HepG2 (cell line): ENCODE measurements around the gene TMCO4. TPM values are rescaled to one million over a fixed set of nuclear protein-coding genes. Genes with fewer than 3 reads are reported as not detected.

Experiments
- ATAC-seq: fragments of 200-7000 bp; cut with Tn5 transposase; 3 replicates; pipeline ENCODE4 v1.9.1; 2020; ENCODE audit warnings: mild to moderate bottlenecking, moderate library complexity
- BruUV-seq: library from RNA; stranded (reverse); fragments of 400-500 nt; replicated peaks from 2 replicates; lab custom pipeline; 2021; lab: Mats Ljungman, UMichigan
- CTCF ChIA-PET: fragments of 300-600 bp; formaldehyde crosslinking; extraction: SDS; loops from one replicate; lab custom pipeline; 2021; ENCODE audit warnings: low total read pairs, inconsistent platforms, low intra/inter-chr PET ratio; lab: Yijun Ruan, JAX
- POLR2A ChIA-PET: fragments of 350-600 bp; sonication (Branson Sonifier 250); formaldehyde crosslinking; loops from one replicate; lab custom pipeline; 2020; ENCODE audit warnings: antibody characterized with exemption, inconsistent platforms; lab: Yijun Ruan, JAX
- DNase-seq: peaks from one replicate; pipeline ENCODE4 v3.0.0-alpha.2; 2015; ENCODE audit warnings: low spot score
- FAIRE-seq: peaks from 3 replicates; lab custom pipeline; 2011; peaks lifted over from hg19 to GRCh38; lab: Jason Lieb, UNC
- H2AFZ ChIP-seq: one replicate; pipeline ENCODE4 v1.6.1; 2011; ENCODE audit warnings: low read length, inconsistent platforms
- H3K27ac ChIP-seq: fragments of 300-600 bp; 3 replicates; pipeline ENCODE4 v1.8.0; 2011; ENCODE audit warnings: mixed run types, mild to moderate bottlenecking, mixed read lengths, low read length, inconsistent platforms; ENCODE audit not compliant: insufficient read depth; ENCODE audit errors: extremely low read length
- H3K27me3 ChIP-seq, 2 experiments: fragments of 200-600 bp in 1 of 2; 2 replicates in 1 of 2; 3 replicates in 1 of 2; pipeline versions ENCODE4 v1.6.0 to v1.8.0; 2011; ENCODE audit warnings: low read length in 2 of 2, mild to moderate bottlenecking in 2 of 2, moderate library complexity in 2 of 2, inconsistent platforms in 1 of 2; ENCODE audit not compliant: insufficient read depth in 2 of 2, control insufficient read depth in 1 of 2
- H3K36me3 ChIP-seq, 2 experiments: fragments of 200-600 bp in 1 of 2; replicated peaks in 1 of 2; 2 replicates in 1 of 2; 3 replicates in 1 of 2; pipeline versions ENCODE4 v1.5.1 to v1.8.0; 2011; ENCODE audit warnings: low read length in 2 of 2, inconsistent platforms in 1 of 2; ENCODE audit not compliant: insufficient read depth in 2 of 2, control insufficient read depth in 1 of 2
- H3K4me1 ChIP-seq: 2 replicates; pipeline ENCODE4 v1.5.1; 2012; ENCODE audit warnings: low read length, inconsistent platforms; ENCODE audit not compliant: insufficient read depth
- H3K4me2 ChIP-seq: 2 replicates; pipeline ENCODE4 v1.6.0; 2011; ENCODE audit warnings: low read depth, low read length, inconsistent platforms
- H3K4me3 ChIP-seq, 3 experiments: fragments of 200-600 bp in 1 of 3; sonication (generic), shearing (Covaris generic) in 1 of 3; replicated peaks in 1 of 3; 2 replicates each; pipeline ENCODE4 v1.5.1; 2011 to 2016; ENCODE audit warnings: low read length in 3 of 3, inconsistent platforms in 2 of 3, low read depth in 2 of 3, mild to moderate bottlenecking in 2 of 3, control low read depth in 1 of 3, mixed read lengths in 1 of 3; ENCODE audit not compliant: insufficient read depth in 1 of 3
- H3K79me2 ChIP-seq: one replicate; pipeline ENCODE4 v1.6.1; 2011; ENCODE audit warnings: low read length, inconsistent platforms; ENCODE audit not compliant: insufficient read depth
- H3K9ac ChIP-seq: 2 replicates; pipeline ENCODE4 v1.6.0; 2011; ENCODE audit warnings: mild to moderate bottlenecking, low read depth, low read length, inconsistent platforms; ENCODE audit not compliant: insufficient read depth
- H3K9me3 ChIP-seq: 2 replicates; pipeline ENCODE4 v1.5.1; 2012; ENCODE audit warnings: mild to moderate bottlenecking, low read length
- H4K20me1 ChIP-seq: 2 replicates; pipeline ENCODE4 v1.6.0; 2011; ENCODE audit warnings: inconsistent platforms, mild to moderate bottlenecking, low read length, moderate library complexity; ENCODE audit not compliant: insufficient read depth
- ATF1 ChIP-seq: IDR thresholded peaks from 2 replicates; pipeline ENCODE4 v1.6.1; 2016; ENCODE audit warnings: mild to moderate bottlenecking, control low read depth
- CBX5 ChIP-seq: sonication (generic); formaldehyde crosslinking; IDR thresholded peaks from 2 replicates; pipeline ENCODE4 v1.4.0; 2020; ENCODE audit warnings: missing genetic modification reagents, borderline replicate concordance
- EP300 ChIP-seq, 3 experiments: sonication (generic) in 1 of 3; formaldehyde crosslinking in 1 of 3; IDR thresholded peaks; 2 replicates each; pipeline versions ENCODE4 v1.5.1 to v1.6.1; 2011 to 2020; ENCODE audit warnings: low read depth in 2 of 3, low read length in 2 of 3, borderline replicate concordance in 1 of 3, improper control_type of control experiment in 1 of 3, mild to moderate bottlenecking in 1 of 3, missing genetic modification reagents in 1 of 3, moderate library complexity in 1 of 3
- ERF ChIP-seq: IDR thresholded peaks from 2 replicates; pipeline ENCODE4 v1.6.1; 2018; ENCODE audit warnings: missing biosample characterization, missing genetic modification reagents
- ETV5 ChIP-seq: IDR thresholded peaks from 2 replicates; pipeline ENCODE4 v1.6.1; 2018; ENCODE audit warnings: missing biosample characterization, missing genetic modification reagents, inconsistent platforms, borderline replicate concordance
- FOXA1 ChIP-seq, 2 experiments: fragments of 450-650 bp in 1 of 2; sonication (generic) in 1 of 2; formaldehyde crosslinking in 1 of 2; IDR thresholded peaks; 2 replicates each; pipeline versions ENCODE4 v1.4.0 to v1.6.1; 2016 to 2020; ENCODE audit warnings: missing genetic modification reagents in 1 of 2
- GABPB1 ChIP-seq: IDR thresholded peaks from 2 replicates; pipeline ENCODE4 v1.6.1; 2016; ENCODE audit warnings: mild to moderate bottlenecking, missing genetic modification reagents, moderate library complexity, missing compliant biosample characterization
- GLI4 ChIP-seq: sonication (generic); formaldehyde crosslinking; IDR thresholded peaks from 2 replicates; pipeline ENCODE4 v1.5.1; 2020; ENCODE audit warnings: missing genetic modification reagents, mild to moderate bottlenecking, moderate library complexity, borderline replicate concordance
- IKZF1 ChIP-seq: fragments of 450-650 bp; IDR thresholded peaks from 2 replicates; pipeline ENCODE4 v1.7.1; 2016
- KDM6A ChIP-seq: IDR thresholded peaks from 2 replicates; pipeline ENCODE4 v1.6.1; 2016; ENCODE audit warnings: low read depth
- KLF12 ChIP-seq: sonication (generic); formaldehyde crosslinking; IDR thresholded peaks from 2 replicates; pipeline ENCODE4 v1.4.0; 2020; ENCODE audit warnings: missing genetic modification reagents, borderline replicate concordance
- NFE2L2 ChIP-seq: fragments of 150-350 bp; IDR thresholded peaks from 2 replicates; pipeline ENCODE4 v1.6.1; 2014; ENCODE audit warnings: low read length
- POLR2A ChIP-seq, 2 experiments: IDR thresholded peaks; 2 replicates each; pipeline ENCODE4 v1.6.1; 2011; ENCODE audit warnings: low read depth in 2 of 2, low read length in 2 of 2, mild to moderate bottlenecking in 1 of 2, moderate library complexity in 1 of 2; ENCODE audit not compliant: insufficient read depth in 1 of 2
- RELA ChIP-seq: sonication (generic); formaldehyde crosslinking; IDR thresholded peaks from 2 replicates; pipeline ENCODE4 v1.4.0; 2020; ENCODE audit warnings: missing genetic modification reagents
- TGIF2 ChIP-seq: IDR thresholded peaks from 2 replicates; pipeline ENCODE4 v1.6.1; 2016; ENCODE audit warnings: control low read depth, missing compliant biosample characterization
- ZFY ChIP-seq: sonication (generic); formaldehyde crosslinking; IDR thresholded peaks from 2 replicates; pipeline ENCODE4 v1.4.0; 2020; ENCODE audit warnings: missing genetic modification reagents
- ZNF224 ChIP-seq: sonication (generic); formaldehyde crosslinking; IDR thresholded peaks from 2 replicates; pipeline ENCODE4 v1.5.0; 2020; ENCODE audit warnings: mild to moderate bottlenecking, missing genetic modification reagents
- ZNF296 ChIP-seq: sonication (generic); formaldehyde crosslinking; conservative IDR thresholded peaks from 2 replicates; pipeline ENCODE4 v1.5.0; 2020; ENCODE audit warnings: mild to moderate bottlenecking, missing genetic modification reagents
- ZNF451 ChIP-seq: sonication (generic); formaldehyde crosslinking; IDR thresholded peaks from 2 replicates; pipeline ENCODE4 v1.5.0; 2020; ENCODE audit warnings: mild to moderate bottlenecking, missing genetic modification reagents
- WGBS: methylation state at CpG from one replicate; pipeline ENCODE4 v1.1.6; 2017; ENCODE audit warnings: low lambda C conversion rate; 5-methylcytosine and 5-hydroxymethylcytosine counted together
- in situ Hi-C: cut with HindIII; loops from 2 replicates; pipeline ENCODE4 v1.10.0; 2017; ENCODE audit warnings: low pct_unique_long_range_greater_than_20kb; ENCODE audit not compliant: extremely low pct_ligation_motif_present
- intact Hi-C: fragments of 100-400 bp; cut with micrococcal nuclease; formaldehyde crosslinking; loops from one replicate; pipeline ENCODE4 v1.10.0; 2022; ENCODE audit not compliant: unreplicated experiment
- polyA plus RNA-seq, 8 experiments: library from polyadenylated mRNA; depleted of rRNA in 3 of 8; stranded (reverse) in 7 of 8; unstranded in 1 of 8; fragments of >200 nt; fragmentation: Illumina TruSeq in 4 of 8; extraction: Trizol in 4 of 8; gene quantifications; 2 replicates each; pipeline versions ENCODE4 v1.2.1 to v1.2.3, GENCODE V29; 2011 to 2016; ENCODE audit warnings: low read depth in 4 of 8, missing spikeins in 1 of 8, mixed read lengths in 1 of 8; ENCODE audit not compliant: insufficient read depth in 1 of 8
- total RNA-seq, 5 experiments: library from RNA; depleted of rRNA; stranded (reverse); fragments of >200 nt; fragmentation: Illumina TruSeq; extraction: Trizol; gene quantifications; 2 replicates each; pipeline ENCODE4 v1.2.3, GENCODE V29; 2016; ENCODE audit warnings: low read depth in 1 of 5
- TF ChIP-seq, protein P1 (sequence below): sonication (generic); formaldehyde crosslinking; IDR thresholded peaks from 2 replicates; pipeline ENCODE4 v1.8.0; 2023; ENCODE audit warnings: mild to moderate bottlenecking, missing genetic modification reagents
- TF ChIP-seq, protein P2 (sequence below): sonication (generic); formaldehyde crosslinking; IDR thresholded peaks from 2 replicates; pipeline ENCODE4 v1.5.0; 2020; ENCODE audit warnings: missing genetic modification reagents, mild to moderate bottlenecking, borderline replicate concordance
- TF ChIP-seq, protein P3 (sequence below): IDR thresholded peaks from 2 replicates; pipeline ENCODE4 v1.6.1; 2016; ENCODE audit warnings: low read depth, control low read depth

TMCO4 gene
- total and polyA plus RNA-seq, 2 of the 13 experiments (the other 11 are each of a cell fraction or from before 2014, with no cell fraction given) = 2.1 to 4.1 TPM

DNA sequence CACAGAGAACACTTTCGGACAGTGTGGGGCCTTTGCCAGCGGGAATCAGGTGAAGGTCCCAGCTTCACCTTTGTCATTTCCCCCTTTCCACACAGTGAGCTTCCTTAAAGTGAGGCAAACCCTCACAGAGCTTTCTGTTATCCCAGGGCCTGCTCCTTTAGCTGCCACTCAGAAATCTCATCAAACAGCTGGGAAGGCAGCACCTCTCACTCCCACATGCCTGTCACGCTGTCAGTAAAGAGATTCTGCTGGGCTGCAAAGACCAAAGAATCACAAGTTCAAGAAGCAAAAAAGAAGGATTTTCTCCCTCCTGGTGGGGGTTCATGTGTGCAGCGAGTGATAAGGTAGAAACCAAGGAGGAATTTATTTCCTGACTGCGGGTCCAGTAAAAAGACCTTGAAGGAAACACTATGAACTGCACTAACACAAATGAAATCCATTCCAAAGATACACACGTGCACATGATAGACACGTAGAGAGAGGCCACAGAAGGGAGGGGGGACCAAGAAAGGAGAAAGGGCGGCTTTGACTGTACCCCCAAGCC, 91.1 kb downstream of the TMCO4 start (continued):
- TF ChIP-seq ETV5 (CRISPR knock-in tag) (no peak), ERF (CRISPR knock-in tag) (no peak)

DNA sequence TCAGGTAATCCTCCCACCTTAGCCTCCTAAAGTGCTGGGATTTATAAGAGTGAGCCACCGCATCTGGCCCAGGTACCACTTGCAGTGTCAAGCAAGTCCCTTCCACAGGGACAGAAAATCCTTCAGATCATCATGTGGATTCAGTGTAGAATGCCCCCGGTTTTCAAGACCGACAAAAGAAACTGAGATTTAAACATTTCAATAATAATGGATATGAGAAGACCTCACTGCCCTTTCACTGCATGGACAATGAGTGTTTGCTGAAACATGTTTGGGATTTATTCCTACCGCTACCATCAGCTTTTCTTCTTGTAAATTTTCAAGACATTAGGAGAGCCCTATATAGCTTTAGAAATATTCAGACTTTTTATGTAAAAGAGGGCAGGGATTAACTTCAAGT, 93.6 kb downstream of the TMCO4 start:
- intact Hi-C loops = no loop called here
- in situ Hi-C loops = no loop called here
- no peak overlapping the region for H2AFZ ChIP-seq
- ATAC-seq (no peak), DNase-seq (no peak), FAIRE-seq (no peak)
- no peak overlapping the region for H3K4me2 ChIP-seq
- H3K36me3 ChIP-seq = no peaks in the 10 kb centered on the region
- WGBS = 75% methylated on average over 4 of the region's 4 CpGs
- ChIA-PET CTCF (no interaction called here), POLR2A (no interaction called here)
- TF ChIP-seq NFE2L2 = no peak
- no peak for TF ChIP-seq ZNF224 (CRISPR knock-in tag)
- no peak for TF ChIP-seq RELA (CRISPR knock-in tag)
- TF ChIP-seq ATF1 (CRISPR knock-in tag) = no peak
- no peak for TF ChIP-seq GABPB1
- TF ChIP-seq KLF12 = no peak
- no peak for TF ChIP-seq EP300 (IDR thresholded peaks at IDR 0.05; ENCODE audit: low read depth in 2 of 2, low read length in 2 of 2)
- no peak for TF ChIP-seq EP300 (CRISPR knock-in tag; IDR thresholded peaks at IDR 0.05; ENCODE audit: borderline replicate concordance)
- TF ChIP-seq GLI4 (CRISPR knock-in tag) = no peak
- TF ChIP-seq, protein P1, sequence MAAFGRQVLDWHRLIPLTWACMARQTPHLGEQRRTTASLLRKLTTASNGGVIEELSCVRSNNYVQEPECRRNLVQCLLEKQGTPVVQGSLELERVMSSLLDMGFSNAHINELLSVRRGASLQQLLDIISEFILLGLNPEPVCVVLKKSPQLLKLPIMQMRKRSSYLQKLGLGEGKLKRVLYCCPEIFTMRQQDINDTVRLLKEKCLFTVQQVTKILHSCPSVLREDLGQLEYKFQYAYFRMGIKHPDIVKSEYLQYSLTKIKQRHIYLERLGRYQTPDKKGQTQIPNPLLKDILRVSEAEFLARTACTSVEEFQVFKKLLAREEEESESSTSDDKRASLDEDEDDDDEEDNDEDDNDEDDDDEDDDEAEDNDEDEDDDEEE (CRISPR knock-in tag) = no peak
- TF ChIP-seq, protein P2, sequence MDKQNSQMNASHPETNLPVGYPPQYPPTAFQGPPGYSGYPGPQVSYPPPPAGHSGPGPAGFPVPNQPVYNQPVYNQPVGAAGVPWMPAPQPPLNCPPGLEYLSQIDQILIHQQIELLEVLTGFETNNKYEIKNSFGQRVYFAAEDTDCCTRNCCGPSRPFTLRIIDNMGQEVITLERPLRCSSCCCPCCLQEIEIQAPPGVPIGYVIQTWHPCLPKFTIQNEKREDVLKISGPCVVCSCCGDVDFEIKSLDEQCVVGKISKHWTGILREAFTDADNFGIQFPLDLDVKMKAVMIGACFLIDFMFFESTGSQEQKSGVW (CRISPR knock-in tag) = no peak
- TF ChIP-seq FOXA1 (IDR thresholded peaks at IDR 0.05) = no peak
- no peak for TF ChIP-seq FOXA1 (CRISPR knock-in tag; IDR thresholded peaks at IDR 0.05)
- TF ChIP-seq, protein P3, sequence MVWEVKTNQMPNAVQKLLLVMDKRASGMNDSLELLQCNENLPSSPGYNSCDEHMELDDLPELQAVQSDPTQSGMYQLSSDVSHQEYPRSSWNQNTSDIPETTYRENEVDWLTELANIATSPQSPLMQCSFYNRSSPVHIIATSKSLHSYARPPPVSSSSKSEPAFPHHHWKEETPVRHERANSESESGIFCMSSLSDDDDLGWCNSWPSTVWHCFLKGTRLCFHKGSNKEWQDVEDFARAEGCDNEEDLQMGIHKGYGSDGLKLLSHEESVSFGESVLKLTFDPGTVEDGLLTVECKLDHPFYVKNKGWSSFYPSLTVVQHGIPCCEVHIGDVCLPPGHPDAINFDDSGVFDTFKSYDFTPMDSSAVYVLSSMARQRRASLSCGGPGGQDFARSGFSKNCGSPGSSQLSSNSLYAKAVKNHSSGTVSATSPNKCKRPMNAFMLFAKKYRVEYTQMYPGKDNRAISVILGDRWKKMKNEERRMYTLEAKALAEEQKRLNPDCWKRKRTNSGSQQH (CRISPR knock-in tag) = no peak
- no peak for TF ChIP-seq KDM6A (CRISPR knock-in tag)
- no peak for TF ChIP-seq ZFY (CRISPR knock-in tag)
- TF ChIP-seq TGIF2 = no peak
- no peak for TF ChIP-seq ZNF296 (CRISPR knock-in tag)
- TF ChIP-seq CBX5 (CRISPR knock-in tag) = no peak
- TF ChIP-seq POLR2A (IDR thresholded peaks at IDR 0.05; ENCODE audit: insufficient read depth in 1 of 2, low read depth in 2 of 2, low read length in 2 of 2) = no peak
- TF ChIP-seq ZNF451 = no peak
- TF ChIP-seq IKZF1 = no peak
- H3K79me2 ChIP-seq = no peaks in the 10 kb centered on the region
- H3K4me1 ChIP-seq = peaks cover 9% of the 10 kb centered on the region
- H4K20me1 ChIP-seq = no peaks in the 10 kb centered on the region
- H3K27me3 ChIP-seq = no peaks in the 10 kb centered on the region
- no peak overlapping the region for H3K4me3 ChIP-seq
- BruUV-seq = no TSS peak
- no peak overlapping the region for H3K9ac ChIP-seq
- H3K27ac ChIP-seq = no peak overlapping the region
- H3K9me3 ChIP-seq = no peaks in the 10 kb centered on the region
